HG02973 (cell line): Measurements from ENCODE around the gene VWC2.
"Not testable (repeated sequence)": the region's sequence is repeated elsewhere in the genome, so short reads cannot be mapped to it uniquely, and the experiment has no call there.

ENCODE experiments used
- ATAC-seq: cut with Tn5 transposase; IDR thresholded peaks from one replicate; pipeline ENCODE4 v1.9.1; 2021; ENCODE audit warnings: moderate library complexity; ENCODE audit not compliant: unreplicated experiment

Gene VWC2

DNA sequence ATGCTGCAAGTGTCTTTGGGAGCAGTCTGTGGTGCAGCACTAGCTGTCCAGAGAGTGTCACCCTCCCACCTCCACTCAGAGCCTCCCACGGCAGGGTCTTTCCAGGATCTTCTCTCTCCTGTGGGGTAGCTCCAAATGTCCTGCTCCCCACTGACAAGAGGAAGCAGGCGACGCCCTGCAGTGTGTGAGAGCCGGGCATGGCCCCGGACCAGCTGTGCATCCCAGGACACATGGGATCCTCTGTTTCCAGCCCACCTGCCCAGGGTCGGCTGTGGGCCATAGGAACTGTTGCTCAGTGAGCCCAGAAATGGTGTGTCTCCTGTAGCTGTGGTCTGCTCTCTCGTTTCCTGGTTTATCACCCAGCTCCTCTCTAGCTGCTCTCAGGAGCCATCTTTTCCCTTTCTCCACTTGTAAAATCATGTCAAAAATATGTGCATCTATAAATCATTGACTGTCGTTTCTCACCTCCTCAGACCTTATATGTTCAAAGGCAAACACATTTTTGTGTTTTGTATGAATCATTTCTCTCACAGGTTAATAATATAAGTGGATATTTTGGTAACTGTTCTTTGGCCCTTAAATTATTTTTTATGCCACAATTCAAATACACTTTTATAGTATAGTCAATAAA lies 74.9 kb downstream of the VWC2 start:
- no peak for ATAC-seq

DNA sequence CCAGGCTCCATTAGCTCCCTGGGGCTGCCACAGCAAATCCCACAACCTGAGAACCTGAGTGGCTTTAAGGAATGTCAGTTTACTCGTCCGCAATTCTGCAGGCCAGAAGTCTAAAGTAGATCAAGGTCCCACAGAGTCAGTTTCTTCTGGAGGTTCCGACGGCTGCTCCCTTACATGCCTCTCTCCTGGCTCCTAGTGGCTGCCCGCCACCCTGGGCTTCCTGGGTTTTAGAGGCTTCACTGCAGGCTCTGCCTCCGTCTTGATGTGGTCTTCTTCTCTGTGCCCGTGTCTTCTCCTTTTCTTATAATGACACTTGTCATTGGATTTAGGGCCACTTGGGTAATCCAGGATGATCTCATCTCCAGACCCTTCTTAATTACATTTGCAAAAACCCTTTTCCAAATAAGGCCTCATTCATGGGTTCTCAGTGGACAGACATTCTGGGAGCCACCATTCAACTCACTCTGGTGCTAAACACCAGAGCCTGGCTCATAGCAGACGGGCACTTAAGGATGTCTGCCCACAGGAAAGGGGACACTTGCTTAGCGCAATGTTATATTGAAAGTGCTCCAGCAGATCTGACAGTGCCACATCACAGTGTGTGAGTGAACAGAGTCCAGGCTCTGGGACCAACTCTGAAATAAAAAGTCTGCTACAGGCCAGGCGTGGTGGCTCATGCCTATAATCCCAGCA lies 77.6 kb downstream of the VWC2 start:
- no peak for ATAC-seq

DNA sequence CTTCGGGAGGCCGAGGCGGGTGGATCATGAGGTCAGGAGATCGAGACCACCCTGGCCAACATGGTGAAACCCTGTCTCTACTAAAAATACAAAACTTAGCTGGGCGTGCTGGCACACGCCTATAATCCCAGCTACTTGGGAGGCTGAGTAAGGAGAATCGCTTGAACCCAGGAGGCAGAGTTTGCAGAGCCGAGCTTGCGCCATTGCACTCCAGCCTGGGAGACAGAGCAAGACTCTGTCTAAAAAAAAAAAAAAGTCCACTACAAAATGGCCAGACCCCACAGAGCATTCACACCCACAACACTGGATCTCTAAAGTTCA lies 78.1 kb downstream of the VWC2 start:
- not testable (repeated sequence) for ATAC-seq

DNA sequence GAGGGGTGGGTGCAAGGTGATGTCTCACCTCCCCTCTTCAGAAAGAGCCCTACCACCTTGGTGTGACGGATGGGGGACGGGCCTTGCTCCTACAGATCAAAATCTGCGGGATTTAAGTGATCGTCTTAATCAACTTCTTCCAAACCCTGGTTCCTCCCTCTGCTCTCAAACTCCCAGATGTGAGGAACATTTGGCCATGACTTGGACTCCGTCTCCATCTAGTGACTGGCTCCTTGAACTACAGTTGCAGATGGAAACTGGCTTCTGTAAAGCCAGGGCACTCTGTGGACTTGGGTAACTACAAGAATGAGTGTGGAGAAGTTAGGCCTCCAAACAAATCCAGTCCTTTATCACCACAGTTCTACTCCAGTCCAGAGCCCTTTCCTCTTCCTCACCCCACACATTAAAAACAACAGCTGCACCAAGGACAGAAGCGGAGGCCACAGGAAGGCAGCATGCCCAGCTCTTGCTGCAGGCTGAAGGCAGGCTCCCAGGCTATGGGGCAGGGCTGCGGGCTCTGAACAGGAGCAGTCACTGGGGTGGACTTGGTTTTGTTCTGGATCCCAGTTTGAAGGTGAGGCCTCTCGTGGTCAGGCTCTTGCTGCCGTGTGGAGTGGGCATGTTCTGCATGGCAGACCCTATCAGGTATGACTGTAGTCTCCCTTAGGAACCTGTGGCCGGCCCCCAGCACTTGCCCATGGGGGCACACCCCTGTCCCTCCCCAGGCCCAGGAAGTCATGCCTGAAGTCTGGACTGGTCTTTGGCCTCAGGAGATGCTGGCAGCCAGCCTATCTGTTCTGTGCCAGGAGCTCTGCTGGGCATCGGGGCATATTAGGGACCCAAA lies 79.4 kb downstream of the VWC2 start:
- ATAC-seq, result peak; percentile 79

DNA sequence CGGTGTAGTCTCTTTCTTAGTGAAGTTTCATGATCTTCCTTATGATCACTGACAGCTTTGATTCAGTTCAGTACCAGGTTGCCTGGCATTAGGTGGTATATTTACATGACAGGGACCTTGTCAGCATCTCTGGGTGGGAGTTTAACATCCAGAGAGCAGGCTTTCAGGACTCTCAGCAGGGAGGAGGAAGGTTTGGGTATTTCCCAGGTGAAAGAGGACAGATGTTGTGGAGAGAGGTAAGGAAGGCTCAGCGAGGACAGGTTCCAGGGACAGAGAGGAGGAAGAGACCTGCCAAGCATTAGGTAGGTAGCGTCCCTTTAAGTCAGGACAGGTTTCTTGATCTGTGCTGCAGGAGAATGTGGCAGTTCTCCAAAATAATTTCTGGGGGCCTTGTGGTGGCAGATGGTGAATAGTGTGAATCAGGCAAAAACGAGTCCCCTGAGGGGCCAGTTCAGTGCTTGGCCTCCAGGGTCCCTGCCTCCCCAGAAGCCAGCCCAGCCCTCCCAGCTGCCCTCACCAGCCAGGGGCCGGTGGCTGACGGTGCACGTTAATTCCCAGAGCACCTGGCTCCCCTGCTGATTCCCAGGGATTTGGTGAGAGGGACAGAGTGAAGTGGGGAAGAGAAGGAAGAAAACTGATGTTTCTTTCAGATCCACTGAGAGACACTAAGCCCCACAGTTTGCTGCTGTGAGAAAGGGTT lies 82.0 kb downstream of the VWC2 start:
- no peak for ATAC-seq

DNA sequence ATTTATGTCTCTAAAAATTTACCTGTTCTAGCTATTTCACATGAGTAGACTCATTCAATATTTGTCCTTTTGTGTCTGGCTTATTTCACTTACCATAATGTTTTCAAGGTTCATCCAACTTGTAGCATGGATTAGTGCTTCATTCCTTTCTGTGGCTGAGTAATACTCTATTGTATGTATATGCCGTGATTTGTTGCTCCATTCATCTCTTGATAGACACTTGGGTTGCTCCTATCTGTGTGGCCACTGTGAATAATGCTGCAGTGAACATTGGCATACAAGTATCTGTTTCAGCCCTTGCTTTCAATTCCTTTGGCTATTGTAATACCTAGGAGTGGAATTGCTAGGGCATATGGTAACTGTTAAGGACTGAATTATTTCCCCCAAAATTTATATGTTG lies 86.9 kb downstream of the VWC2 start:
- no peak for ATAC-seq

DNA sequence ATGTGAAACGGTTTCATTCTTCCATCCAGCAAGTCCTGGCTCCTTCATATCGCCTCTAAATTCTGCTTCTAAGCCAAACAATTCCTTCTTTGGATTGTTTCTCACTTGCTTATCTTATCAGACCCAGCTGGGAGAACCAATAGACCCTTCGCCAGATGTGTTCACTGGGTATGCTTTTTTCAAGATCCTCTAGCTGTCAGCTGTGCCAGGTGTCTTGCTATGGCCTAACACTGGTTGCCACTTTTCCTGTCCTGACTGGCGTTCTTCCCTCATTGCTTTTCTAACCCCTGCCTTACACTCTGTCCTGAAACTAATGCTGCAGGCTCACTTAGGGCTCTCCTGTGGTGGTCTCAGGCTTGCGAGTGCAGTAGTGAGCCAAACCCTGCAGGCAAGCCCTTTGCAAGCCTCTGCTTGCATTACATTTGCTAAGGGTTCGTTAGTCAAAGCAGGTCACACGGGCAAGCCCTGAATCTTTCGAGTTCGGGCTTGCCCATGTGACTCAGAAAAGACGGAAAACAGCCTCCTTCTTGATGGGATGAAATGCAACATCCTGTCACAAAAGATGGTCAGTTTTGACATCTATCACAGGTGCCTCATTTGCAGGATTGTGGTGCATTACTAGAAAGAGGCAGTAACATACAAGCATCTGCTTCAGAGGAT lies 92.8 kb downstream of the VWC2 start:
- ATAC-seq, result no peak

DNA sequence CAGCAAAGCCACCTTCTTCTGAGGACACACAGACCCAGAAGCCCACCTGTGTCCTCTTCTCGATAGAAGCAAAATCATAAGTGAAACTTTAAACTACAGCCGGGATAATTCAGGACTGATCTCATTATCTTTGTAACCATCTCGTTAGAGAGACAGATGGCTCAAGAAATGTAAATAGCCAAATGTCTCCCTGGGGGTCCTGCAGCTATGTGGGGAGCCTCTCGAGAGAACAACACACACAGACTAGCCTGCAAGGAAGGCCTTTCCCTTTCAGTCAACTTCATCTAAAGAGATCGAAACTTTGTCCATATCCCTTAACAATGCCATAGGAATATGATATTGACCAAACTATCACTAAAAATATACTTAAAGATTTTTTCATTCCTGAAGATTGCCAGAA lies 93.5 kb downstream of the VWC2 start:
- no peak for ATAC-seq

DNA sequence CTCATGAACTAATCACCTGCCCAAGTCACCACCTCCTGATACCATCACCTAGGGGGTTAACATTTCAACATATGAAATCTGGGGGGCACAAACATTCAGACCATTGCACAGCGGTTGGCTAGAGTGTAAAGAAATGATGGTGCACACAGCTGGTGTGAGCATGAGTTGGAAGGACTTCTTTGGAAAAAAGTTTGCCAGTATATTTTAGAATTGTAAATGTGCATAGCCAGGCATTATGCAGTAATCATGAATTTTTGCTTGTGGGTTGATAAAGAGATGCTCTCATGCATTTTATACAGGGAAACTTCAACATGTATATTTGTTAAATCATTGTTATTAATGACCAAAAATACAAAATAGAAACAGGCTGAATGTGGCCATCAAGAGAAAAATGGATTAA lies 100.0 kb downstream of the VWC2 start:
- ATAC-seq, result no peak

DNA sequence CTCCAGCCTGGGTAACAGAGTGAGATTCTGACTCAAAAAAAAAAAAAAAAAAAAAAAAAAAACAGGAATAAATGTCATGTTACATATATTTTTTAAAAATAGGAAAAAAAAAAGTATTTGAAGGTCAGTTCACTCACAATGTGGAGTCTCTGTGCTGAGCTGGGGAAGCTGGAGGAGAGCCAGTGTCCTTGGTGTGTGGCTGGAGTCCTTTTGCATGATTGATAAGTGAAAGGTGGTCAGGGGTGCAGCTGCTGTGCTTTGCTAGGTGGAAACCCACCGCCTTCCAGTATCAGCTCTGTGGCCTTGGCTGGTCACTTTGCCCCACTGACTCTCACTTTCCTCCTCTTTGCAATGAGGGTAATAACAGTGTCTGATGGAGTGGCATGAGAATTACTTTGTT lies 101.9 kb downstream of the VWC2 start:
- ATAC-seq, result no peak

DNA sequence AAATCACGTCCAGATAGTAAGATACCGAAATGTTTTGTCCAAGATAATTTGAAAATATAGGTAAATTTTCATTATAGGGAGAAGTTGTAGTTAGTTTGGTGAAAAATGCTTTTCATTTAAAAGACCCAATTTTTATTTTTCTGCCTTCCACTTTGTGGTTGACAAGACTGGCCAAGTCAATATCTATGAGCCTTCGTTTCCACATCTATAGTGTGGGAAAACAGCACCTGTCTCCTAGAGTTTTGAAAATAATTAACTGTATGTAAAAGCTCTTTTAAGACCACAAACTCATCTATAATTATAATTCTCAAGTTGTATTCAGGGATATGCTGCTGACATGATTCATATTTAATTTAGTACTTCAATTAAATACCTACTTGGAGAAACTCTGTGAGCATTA lies 102.8 kb downstream of the VWC2 start:
- ATAC-seq, result no peak

DNA sequence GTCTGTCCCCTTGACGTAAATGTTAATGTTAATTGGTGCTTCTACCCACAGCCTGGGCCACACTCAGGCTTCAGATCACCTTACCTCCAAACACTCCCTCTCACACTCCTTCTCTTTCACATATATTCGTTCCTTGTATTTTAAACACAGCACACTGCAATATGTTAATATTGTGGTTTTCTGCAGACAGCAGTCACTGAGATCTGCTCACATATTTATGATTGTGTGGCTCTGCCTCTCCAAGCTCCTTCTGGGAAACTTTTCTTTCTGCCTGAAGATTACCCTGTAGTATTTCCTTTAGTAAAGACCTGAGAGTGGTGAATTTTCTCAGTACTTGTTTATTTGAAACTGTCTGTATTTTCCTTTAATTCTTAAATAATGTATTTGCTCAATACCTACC lies 104.7 kb downstream of the VWC2 start:
- no peak for ATAC-seq

DNA sequence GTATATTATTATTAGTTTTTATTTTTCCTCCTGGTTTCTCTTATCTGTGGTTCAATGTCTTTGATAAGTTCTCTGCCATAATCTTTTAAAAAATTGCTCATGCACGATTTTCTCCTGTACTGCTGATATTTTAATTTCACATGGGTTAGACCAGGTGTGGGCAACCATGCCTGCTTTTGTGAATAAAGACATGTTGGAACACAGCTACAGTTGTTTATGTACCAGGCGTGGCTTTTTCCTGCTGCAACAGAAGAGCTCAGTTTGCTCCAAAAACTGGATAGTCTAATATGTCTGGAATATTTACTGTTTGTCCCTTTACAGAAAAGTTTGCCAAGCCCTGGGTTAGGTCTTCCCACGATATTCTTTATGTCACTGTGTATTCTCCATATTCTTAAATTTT lies 105.2 kb downstream of the VWC2 start:
- ATAC-seq, result no peak

DNA sequence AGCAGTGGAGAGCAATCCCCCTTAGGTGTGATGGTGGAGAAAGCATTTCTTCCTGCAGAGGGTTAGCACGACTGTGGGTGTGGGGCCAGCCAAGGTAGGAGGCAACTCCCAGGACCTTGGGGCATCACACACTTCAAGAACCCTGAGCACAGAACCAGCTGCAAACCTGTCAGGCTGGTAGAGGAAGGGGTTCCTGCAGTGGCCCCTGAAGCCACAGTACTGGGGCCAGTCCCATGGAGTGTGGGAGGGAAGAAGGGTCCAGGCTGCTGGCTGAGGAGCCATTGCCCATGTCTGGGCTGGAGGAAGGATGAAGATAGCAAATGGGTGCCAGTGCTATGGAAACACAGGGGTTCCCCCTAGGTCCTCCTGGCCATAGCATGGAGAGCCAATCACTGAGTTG lies 110.5 kb downstream of the VWC2 start:
- no peak for ATAC-seq

DNA sequence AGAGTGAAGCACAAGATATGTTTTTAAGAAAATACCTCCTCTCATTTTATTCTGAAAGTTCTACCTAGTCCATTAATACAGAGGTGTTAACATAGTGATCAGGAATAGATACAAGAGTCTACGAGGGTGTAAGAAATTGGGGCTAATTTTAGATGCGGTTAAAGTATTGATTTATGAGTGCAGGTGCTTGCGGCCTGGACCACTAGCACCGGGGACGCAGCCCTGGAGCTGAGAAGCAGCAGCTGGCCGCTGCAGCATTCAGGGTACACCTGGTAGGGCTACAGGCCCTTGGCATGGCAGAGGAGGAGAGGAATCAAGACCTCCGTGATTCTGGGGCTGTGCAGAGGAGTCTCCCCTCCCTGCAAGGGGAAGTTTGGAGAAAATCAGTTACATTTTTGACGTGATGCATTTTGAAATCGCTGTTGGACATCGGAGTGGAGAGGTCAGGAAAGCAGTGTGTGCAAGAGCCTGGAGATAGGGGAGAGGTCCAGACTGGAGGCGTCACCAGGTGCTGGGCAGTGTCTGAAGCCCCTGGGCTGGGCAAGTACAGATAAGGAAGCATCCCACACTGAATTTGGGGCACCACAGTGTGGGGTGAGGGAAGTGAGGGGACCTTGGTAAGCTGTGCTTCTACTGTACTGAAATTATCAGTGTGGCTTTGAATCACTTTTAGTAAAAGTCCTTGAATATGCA lies 112.3 kb downstream of the VWC2 start:
- ATAC-seq, result no peak

DNA sequence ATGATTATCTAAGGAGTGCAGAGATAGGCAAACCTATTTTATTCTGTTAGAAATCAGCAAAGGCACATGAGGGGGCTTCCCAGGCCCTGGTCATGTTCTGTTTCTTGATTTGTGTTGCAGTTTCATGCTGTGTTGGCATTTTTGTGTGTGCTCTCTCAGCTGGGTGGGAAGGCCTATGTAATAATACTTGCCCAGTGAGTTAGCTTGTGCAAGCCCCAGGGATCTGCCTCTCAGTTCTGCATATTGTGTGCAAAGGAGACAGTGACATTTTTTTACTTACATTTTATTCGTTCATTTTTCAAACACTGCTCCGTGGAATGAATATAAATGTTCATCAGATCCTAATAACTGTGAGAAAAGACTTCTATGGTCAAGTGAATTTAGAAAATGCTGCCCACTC lies 119.0 kb downstream of the VWC2 start:
- no peak for ATAC-seq

DNA sequence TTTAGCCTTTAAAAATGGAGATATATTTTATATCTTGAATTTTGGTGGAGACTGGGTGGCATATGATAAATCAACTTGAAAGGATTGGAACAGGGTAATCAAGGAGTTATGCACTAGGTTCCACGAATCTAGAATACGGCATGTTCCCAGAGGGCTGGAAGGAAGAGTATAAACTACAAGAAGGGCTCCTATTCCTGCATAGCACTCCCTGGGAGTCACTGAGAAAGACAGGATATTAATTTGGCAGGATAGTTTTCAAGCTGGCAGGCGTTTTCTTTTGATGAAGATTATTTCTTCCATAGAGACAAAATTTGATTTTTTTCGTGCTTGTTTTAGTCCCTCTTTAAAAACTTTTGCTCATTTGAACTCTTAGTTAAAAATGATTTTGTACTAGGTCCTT lies 119.7 kb downstream of the VWC2 start:
- no peak for ATAC-seq

DNA sequence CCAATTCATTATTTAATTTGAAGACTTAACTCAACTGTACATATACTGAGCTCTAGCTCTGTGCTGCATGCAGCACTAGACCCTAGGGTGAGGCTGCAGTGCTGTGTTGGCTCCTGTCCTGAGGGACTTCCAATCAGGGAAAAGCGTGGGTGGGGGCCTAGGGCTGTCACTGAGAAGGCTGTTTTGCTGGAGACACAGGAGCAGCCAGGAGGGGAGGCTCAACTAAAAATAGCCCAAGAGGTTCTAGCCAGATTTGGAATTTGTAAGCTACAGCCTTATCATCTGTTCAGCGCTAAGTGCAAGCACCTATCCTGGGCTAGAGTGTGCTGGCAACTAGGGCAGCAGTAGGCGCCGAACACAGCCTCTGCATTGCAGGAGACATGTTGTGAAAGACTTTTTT lies 121.1 kb downstream of the VWC2 start:
- no peak for ATAC-seq

DNA sequence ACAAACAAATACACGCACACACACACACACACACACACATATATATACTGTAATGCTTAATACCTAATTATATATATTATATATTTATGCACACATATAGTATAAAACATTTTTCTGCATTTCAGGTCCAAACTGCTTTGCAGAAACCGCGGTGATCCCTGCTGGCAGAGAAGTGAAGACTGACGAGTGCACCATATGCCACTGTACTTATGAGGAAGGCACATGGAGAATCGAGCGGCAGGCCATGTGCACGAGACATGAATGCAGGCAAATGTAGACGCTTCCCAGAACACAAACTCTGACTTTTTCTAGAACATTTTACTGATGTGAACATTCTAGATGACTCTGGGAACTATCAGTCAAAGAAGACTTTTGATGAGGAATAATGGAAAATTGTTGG lies 138.5 kb downstream of the VWC2 start:
- no peak for ATAC-seq

DNA sequence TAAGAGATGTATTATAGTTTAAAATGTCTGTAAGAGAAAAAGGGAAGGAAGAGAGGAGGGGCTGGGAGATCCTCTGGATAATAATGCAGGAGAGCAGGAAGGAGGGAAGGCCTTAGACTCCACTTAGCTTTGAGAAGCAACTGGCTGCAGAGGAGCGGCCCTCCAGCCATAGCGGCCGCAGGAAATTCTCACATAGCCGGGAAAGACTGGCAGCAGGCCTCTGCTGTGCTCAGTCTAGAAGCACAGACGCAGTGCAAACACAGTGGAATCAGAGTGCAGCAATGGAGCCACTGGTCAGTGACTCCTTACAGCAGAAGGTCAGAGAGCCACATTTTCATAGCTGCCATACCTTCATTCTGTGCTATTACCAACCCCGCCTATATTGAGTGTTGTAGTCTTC lies 153.3 kb downstream of the VWC2 start:
- no peak for ATAC-seq

DNA sequence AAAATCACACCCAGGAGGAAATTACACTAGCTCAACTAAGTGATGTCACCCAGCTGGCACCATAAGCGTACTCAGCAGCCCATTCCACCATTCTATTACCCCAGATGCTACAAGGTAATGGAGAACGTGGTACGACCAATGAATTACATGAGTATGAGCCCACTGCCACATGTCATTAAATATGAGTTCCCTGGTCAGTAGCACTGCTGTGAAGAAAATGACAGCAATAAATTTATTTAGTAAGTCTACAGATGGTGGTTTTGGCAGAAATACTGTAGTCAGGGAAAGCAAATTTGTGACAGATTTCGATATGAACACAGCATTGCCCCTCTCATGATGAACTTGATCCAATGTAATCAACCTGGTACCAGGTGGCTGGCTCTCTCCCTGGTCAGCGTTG lies 154.2 kb downstream of the VWC2 start:
- ATAC-seq, result no peak
